A549 (cell line): Measurements from ENCODE around the gene HMX3.

Source experiments
- CTCF ChIP-seq: fragments of >200 bp; sonication (Bioruptor Twin); formaldehyde crosslinking; IDR thresholded peaks from 3 replicates; pipeline ENCODE4 v1.5.1; 2016
- EP300 ChIP-seq, 2 experiments: fragments of >200 bp; sonication (Bioruptor Twin); formaldehyde crosslinking; IDR thresholded peaks; 2 replicates in 1 of 2; 3 replicates in 1 of 2; pipeline ENCODE4 v1.6.1; 2016 to 2017
- FOSL2 ChIP-seq, 2 experiments: fragments of 450-650 bp in 1 of 2; fragments of >200 bp in 1 of 2; sonication (Bioruptor Twin) in 1 of 2; formaldehyde crosslinking; IDR thresholded peaks; 2 replicates each; pipeline versions ENCODE4 v1.5.0 to v1.6.1; 2016 to 2020; ENCODE audit warnings: mild to moderate bottlenecking in 1 of 2, moderate library complexity in 1 of 2
- HDAC2 ChIP-seq: fragments of 200-600 bp; sonication (generic); IDR thresholded peaks from 2 replicates; pipeline ENCODE4 v1.6.1; 2016
- HMGXB4 ChIP-seq: fragments of 250-450 bp; sonication (Bioruptor Pico); IDR thresholded peaks from 2 replicates; pipeline ENCODE4 v1.5.0; 2021; ENCODE audit warnings: mild to moderate bottlenecking, moderate library complexity, borderline replicate concordance
- HOXA7 ChIP-seq: fragments of 250-450 bp; sonication (Bioruptor Pico); IDR thresholded peaks from 2 replicates; pipeline ENCODE4 v1.5.0; 2020; ENCODE audit warnings: mild to moderate bottlenecking, moderate library complexity
- MAX ChIP-seq: IDR thresholded peaks from 2 replicates; pipeline ENCODE4 v1.6.1; 2012
- PBX3 ChIP-seq: IDR thresholded peaks from 2 replicates; pipeline ENCODE4 v1.6.1; 2012
- POLR2A ChIP-seq: IDR thresholded peaks from 2 replicates; pipeline ENCODE4 v1.6.1; 2012; ENCODE audit warnings: mild to moderate bottlenecking, low read length
- RAD21 ChIP-seq, 2 experiments: fragments of >200 bp in 1 of 2; sonication (Bioruptor Twin) in 1 of 2; formaldehyde crosslinking in 1 of 2; IDR thresholded peaks in 1 of 2; conservative IDR thresholded peaks in 1 of 2; 2 replicates in 1 of 2; 3 replicates in 1 of 2; pipeline ENCODE4 v1.6.1; 2012 to 2018; ENCODE audit warnings: inconsistent platforms in 1 of 2
- REST ChIP-seq: fragments of 200-600 bp; sonication (generic); IDR thresholded peaks from 2 replicates; pipeline ENCODE4 v1.6.1; 2016; ENCODE audit warnings: antibody characterized with exemption, mild to moderate bottlenecking, moderate library complexity
- USF2 ChIP-seq: fragments of 450-650 bp; IDR thresholded peaks from 2 replicates; pipeline ENCODE4 v1.6.1; 2014; ENCODE audit warnings: antibody characterized with exemption
- ZFP36 ChIP-seq: fragments of 450-650 bp; IDR thresholded peaks from 2 replicates; pipeline ENCODE4 v1.6.1; 2014; ENCODE audit warnings: borderline replicate concordance; ENCODE audit not compliant: partially characterized antibody

- no peak for TF ChIP-seq REST
- no peak for TF ChIP-seq POLR2A
- no peak for TF ChIP-seq MAX
- TF ChIP-seq USF2: no peak
- no peak for TF ChIP-seq CTCF
- TF ChIP-seq EP300 (IDR thresholded peaks at IDR 0.05): no peak
- no peak for TF ChIP-seq RAD21 (conservative IDR thresholded peaks at IDR 0.05 in 1 of 2, IDR thresholded peaks at IDR 0.05 in 1 of 2)
- TF ChIP-seq HDAC2: no peak
- no peak for TF ChIP-seq FOSL2 (IDR thresholded peaks at IDR 0.05)
- TF ChIP-seq FOSL2 (CRISPR knock-in tag; IDR thresholded peaks at IDR 0.05): no peak
- no peak for TF ChIP-seq HMGXB4 (CRISPR knock-in tag)
- no peak for TF ChIP-seq ZFP36
- TF ChIP-seq HOXA7 (CRISPR knock-in tag): no peak
- no peak for TF ChIP-seq PBX3
These were observed 16.7 kb upstream of the HMX3 start for GRCh38 chr10:123119081-123119480.
